ENCODE measurements around the gene PDP2.
"Not testable (repeated sequence)": the region's sequence is repeated elsewhere in the genome, so short reads cannot be mapped to it uniquely, and the experiment has no call there.

Gene PDP2

DNA sequence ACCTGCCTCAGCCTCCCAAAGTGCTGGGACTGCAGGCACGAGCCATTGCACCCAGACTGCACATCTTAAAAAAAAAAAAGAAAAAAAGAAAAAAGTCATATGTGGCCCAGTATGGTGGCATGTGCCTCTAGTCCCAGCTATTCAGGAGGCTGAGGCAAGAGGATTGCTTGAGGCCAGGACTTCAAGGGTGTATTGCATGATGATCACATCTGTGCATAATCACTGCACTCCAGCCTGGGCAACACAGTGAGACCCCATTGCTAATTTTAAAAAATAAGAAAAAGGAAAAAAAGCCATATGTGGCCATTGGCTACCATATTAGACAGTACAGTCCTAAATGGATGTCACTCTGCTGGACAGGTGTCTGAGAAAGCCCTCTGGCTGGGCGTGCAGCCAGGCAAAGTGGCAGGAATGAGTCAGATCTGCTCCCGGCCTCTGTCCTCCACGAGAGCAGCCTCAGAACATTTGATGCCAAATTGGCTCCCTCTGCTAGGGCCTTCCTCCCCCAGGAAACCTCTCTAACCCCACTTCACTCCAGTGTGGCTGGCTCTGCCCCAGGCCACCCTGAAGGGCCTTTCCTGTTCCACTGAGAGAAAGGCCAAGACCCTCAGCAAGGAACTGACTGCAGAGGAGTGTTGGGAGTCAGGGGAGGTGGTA lies 21.4 kb upstream of the PDP2 start:
- Histone ChIP-seq H4K20me1 (no peaks in the 10 kb centered on the region; a peak in 1 of 22 replicates), H3K36me3 (no peaks in the 10 kb centered on the region), H3K4me2 (0 out of 22 replicates have a peak overlapping the region, but pooled peaks of 1 of the 11 experiments have one; percentile 19), H3K9ac (no peak overlapping the region), H3K27ac (no peak overlapping the region), H3K27me3 (no peaks in the 10 kb centered on the region), H3K4me1 (peaks cover 0 to 12% (median 6%) of the 10 kb centered on the region in 10 experiments; a peak in 13 of 20 replicates), H3K9me3 (replicated peaks in 1 of 11) (no peaks in the 10 kb centered on the region), H3K4me3 (no peak overlapping the region)
- TF ChIP-seq Cebpa-rat (IDR thresholded peaks at IDR 0.05), result no peak

GRCh38 chr16:66859397-66860068 lies 20.8 kb upstream of the PDP2 start:
- Histone ChIP-seq H3K27me3 (no peaks in the 10 kb centered on the region), H3K9ac (no peak overlapping the region), H3K4me3 (no peak overlapping the region), H3K9me3 (replicated peaks in 1 of 11) (no peaks in the 10 kb centered on the region), H3K4me1 (peaks cover 0 to 12% (median 6%) of the 10 kb centered on the region in 10 experiments; a peak in 13 of 20 replicates), H3K4me2 (0 out of 22 replicates have a peak overlapping the region, but pooled peaks of 1 of the 11 experiments have one; percentile 19), H4K20me1 (no peaks in the 10 kb centered on the region; a peak in 1 of 22 replicates), H3K36me3 (no peaks in the 10 kb centered on the region), H3K27ac (no peak overlapping the region)
- TF ChIP-seq Cebpa-rat (IDR thresholded peaks at IDR 0.05), result no peak

- no peaks in the 10 kb centered on the region; a peak in 1 of 22 replicates for H4K20me1 ChIP-seq
- H3K4me1 ChIP-seq, result peaks cover 0 to 11% (median 5%) of the 10 kb centered on the region in 10 experiments; a peak in 13 of 20 replicates
- H3K4me2 ChIP-seq, result no peak overlapping the region
- no peaks in the 10 kb centered on the region for H3K9me3 ChIP-seq (replicated peaks in 1 of 11)
- no peak overlapping the region for H3K4me3 ChIP-seq
- no peak overlapping the region for H3K9ac ChIP-seq
- H3K36me3 ChIP-seq, result no peaks in the 10 kb centered on the region
- H3K27me3 ChIP-seq, result no peaks in the 10 kb centered on the region
- no peak overlapping the region for H3K27ac ChIP-seq
- TF ChIP-seq Cebpa-rat (IDR thresholded peaks at IDR 0.05), result no peak
Measured at GRCh38 chr16:66862023-66862520, 18.2 kb upstream of the PDP2 start.

DNA sequence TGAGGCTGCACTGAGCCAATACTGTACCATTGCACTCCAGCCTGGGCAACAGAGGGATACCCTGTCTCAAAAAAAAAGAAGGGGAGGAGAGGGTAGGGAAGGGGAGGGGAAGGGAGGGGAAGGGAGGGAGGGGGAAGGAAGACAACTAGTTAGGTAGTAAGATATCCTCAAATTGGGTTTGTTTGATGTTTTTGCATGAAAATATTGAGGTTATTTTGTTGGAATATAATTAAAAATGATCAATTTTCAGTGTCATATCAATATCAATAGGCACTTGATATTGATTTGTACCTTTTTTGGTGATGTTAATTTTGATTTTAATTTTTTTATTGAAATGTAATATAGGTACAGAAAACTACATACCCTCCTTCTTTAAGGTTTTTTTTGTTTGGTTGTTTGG lies 16.6 kb upstream of the PDP2 start:
- no peak overlapping the region for H3K4me2 ChIP-seq
- H3K4me1 ChIP-seq, result peaks cover 0 to 7% (median 4%) of the 10 kb centered on the region in 10 experiments; a peak in 9 of 20 replicates
- no peaks in the 10 kb centered on the region for H3K27me3 ChIP-seq
- no peaks in the 10 kb centered on the region for H3K9me3 ChIP-seq (replicated peaks in 1 of 11)
- H3K4me3 ChIP-seq, result no peak overlapping the region
- no peak for TF ChIP-seq Cebpa-rat (IDR thresholded peaks at IDR 0.05)
- no peaks in the 10 kb centered on the region; a peak in 1 of 22 replicates for H4K20me1 ChIP-seq
- no peaks in the 10 kb centered on the region for H3K36me3 ChIP-seq
- H3K27ac ChIP-seq, result no peak overlapping the region
- no peak overlapping the region for H3K9ac ChIP-seq

GRCh38 chr16:66869424-66869823 lies 10.9 kb upstream of the PDP2 start:
- Histone ChIP-seq H3K4me1 (peaks cover 15 to 28% (median 21%) of the 10 kb centered on the region in 10 experiments), H3K9me3 (replicated peaks in 1 of 11) (no peaks in the 10 kb centered on the region), H3K27me3 (peaks cover 0 to 17% (median 0%) of the 10 kb centered on the region in 11 experiments; a peak in 6 of 22 replicates), H4K20me1 (0 out of 22 replicates have a peak, but pooled peaks cover 0 to 10% (median 0%) of the 10 kb centered on the region in 11 experiments), H3K9ac (no peak overlapping the region), H3K36me3 (no peaks in the 10 kb centered on the region), H3K4me2 (no peak overlapping the region), H3K27ac (no peak overlapping the region), H3K4me3 (no peak overlapping the region)
- no peak for TF ChIP-seq Cebpa-rat (IDR thresholded peaks at IDR 0.05)

- H3K36me3 ChIP-seq; H3K9ac ChIP-seq; H3K9me3 ChIP-seq (replicated peaks in 1 of 11); H3K27ac ChIP-seq; H3K4me3 ChIP-seq: not testable (repeated sequence)
- Histone ChIP-seq H3K4me2 (peak overlapping the region in 6 of 11 experiments; percentile 12 to 98 (median 90); a peak in 8 of 22 replicates), H3K4me1 (peaks cover 30 to 47% (median 40%) of the 10 kb centered on the region in 10 experiments), H4K20me1 (0 out of 22 replicates have a peak, but pooled peaks cover 0 to 10% (median 0%) of the 10 kb centered on the region in 11 experiments), H3K27me3 (peaks cover 0 to 17% (median 0%) of the 10 kb centered on the region in 11 experiments; a peak in 6 of 22 replicates)
Measured at GRCh38 chr16:66871363-66871762, 9.0 kb upstream of the PDP2 start.

DNA sequence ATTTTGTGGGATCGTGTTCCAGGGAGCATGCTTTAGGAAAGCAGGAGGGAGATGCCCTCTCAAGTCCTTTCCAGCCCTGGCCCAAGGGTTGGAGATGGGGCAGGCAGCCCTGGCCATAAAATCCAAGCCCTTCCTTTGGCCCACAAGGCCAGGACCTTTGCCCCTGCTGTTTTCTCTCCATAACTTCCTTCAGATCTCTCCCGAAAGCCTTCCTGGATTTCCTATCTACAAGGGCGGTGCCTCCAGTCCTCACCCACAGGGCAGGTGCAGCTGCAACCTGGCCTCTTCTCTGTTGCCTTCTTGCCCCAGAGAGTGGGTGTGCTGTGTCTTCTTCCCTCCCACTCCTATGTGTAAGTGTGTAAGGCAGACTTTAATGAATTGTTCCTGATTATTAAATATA lies 8.5 kb upstream of the PDP2 start:
- H3K9me3 ChIP-seq (replicated peaks in 1 of 11), result peaks cover 5 to 10% (median 9%) of the 10 kb centered on the region in 11 experiments; a peak in 20 of 22 replicates
- H3K4me1 ChIP-seq, result peaks cover 30 to 52% (median 42%) of the 10 kb centered on the region in 10 experiments
- peaks cover 0 to 17% (median 0%) of the 10 kb centered on the region in 11 experiments; a peak in 6 of 22 replicates for H3K27me3 ChIP-seq
- no peaks in the 10 kb centered on the region for H3K36me3 ChIP-seq
- 0 out of 22 replicates have a peak, but pooled peaks cover 0 to 10% (median 0%) of the 10 kb centered on the region in 11 experiments for H4K20me1 ChIP-seq
- no peak overlapping the region for H3K4me3 ChIP-seq
- H3K4me2 ChIP-seq, result peak overlapping the region; percentile 73 to 98 (median 93); a peak in 21 of 22 replicates
- H3K27ac ChIP-seq, result no peak overlapping the region
- H3K9ac ChIP-seq, result no peak overlapping the region
- TF ChIP-seq Cebpa-rat (IDR thresholded peaks at IDR 0.05), result no peak

GRCh38 chr16:66872559-66872942 lies 7.8 kb upstream of the PDP2 start:
- peak overlapping the region in 9 of 11 experiments; percentile 1 to 67 (median 33); a peak in 9 of 22 replicates for H3K9ac ChIP-seq

More at GRCh38 chr16:66872559-66872942, 7.8 kb upstream of the PDP2 start:
- Histone ChIP-seq H3K4me1 (peaks cover 33 to 59% (median 48%) of the 10 kb centered on the region in 10 experiments), H4K20me1 (0 out of 22 replicates have a peak, but pooled peaks cover 0 to 10% (median 0%) of the 10 kb centered on the region in 11 experiments), H3K36me3 (no peaks in the 10 kb centered on the region), H3K27me3 (peaks cover 0 to 17% (median 0%) of the 10 kb centered on the region in 11 experiments; a peak in 6 of 22 replicates), H3K27ac (peak overlapping the region in 5 of 11 experiments; percentile 22 to 60 (median 41); a peak in 7 of 22 replicates), H3K9me3 (replicated peaks in 1 of 11) (peaks cover 8 to 16% (median 11%) of the 10 kb centered on the region in 11 experiments; a peak in 20 of 22 replicates), H3K4me2 (peak overlapping the region; percentile 73 to 98 (median 93)), H3K4me3 (peak overlapping the region; percentile 24 to 59 (median 42); a peak in 14 of 20 replicates)
- TF ChIP-seq Cebpa-rat (IDR thresholded peaks at IDR 0.05), result peak in 3 of 11 experiments; percentile 12 to 32 (median 27); a peak in 1 of 22 replicates

Data from BLaER1 treated with 17β-estradiol and CSF1 and Interleukin-3, amounts not matched to agents 10 nM and 100 nM (cell line).